SH-SY5Y (cell line): ENCODE results near the gene TYMS.

Experiments
- GATA2 ChIP-seq: IDR thresholded peaks from 2 replicates; pipeline ENCODE4 v1.6.1; 2011; ENCODE audit warnings: mild to moderate bottlenecking, low read depth, low read length
- GATA3 ChIP-seq: IDR thresholded peaks from 2 replicates; pipeline ENCODE4 v1.6.1; 2011; ENCODE audit warnings: low read depth, mild to moderate bottlenecking, low read length, moderate library complexity

DNA sequence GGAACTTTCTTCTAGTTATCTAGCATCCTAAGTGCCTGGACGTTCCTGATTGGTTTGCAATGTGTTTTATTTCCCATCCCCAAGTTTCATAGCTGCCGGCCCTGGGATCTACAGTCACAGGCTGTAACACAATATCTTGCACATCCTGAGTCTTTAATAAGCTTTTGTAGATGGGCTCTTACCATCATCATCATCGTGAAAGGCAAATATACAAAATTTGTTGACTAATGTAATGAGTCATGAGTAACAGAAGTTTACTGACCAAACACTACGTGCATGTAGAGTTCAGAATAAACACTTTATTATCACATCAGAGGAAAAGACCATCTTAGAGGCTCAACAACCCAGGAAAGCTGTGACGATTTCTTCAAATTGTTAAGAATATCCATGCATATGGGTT, 8.1 kb upstream of the TYMS start:
- TF ChIP-seq GATA3 (no peak), GATA2 (no peak)
